ENCODE results near the gene FBXL7. TPM values are rescaled to one million over a fixed set of nuclear protein-coding genes. Genes with fewer than 3 reads are reported as not detected.

The FBXL7 gene
- total RNA-seq, 1 donor from 2014 or later = 4.4 TPM

GRCh38 chr5:15799014-15799413 is 299.0 kb downstream of the FBXL7 start:
- H3K27me3 ChIP-seq (ENCODE audit: control insufficient read depth, insufficient read depth, low read length) = no peaks in the 10 kb centered on the region
- no peak for DNase-seq (ENCODE audit: low read depth)
- no peak for TF ChIP-seq CTCF (IDR thresholded peaks at IDR 0.05; ENCODE audit: insufficient read depth, low read length, poor library complexity, severe bottlenecking)

GRCh38 chr5:15799612-15800011 is 299.6 kb downstream of the FBXL7 start:
- no peak for DNase-seq (ENCODE audit: low read depth)
- TF ChIP-seq CTCF (IDR thresholded peaks at IDR 0.05; ENCODE audit: insufficient read depth, low read length, poor library complexity, severe bottlenecking) = no peak
- Histone ChIP-seq H3K27me3 (ENCODE audit: control insufficient read depth, insufficient read depth, low read length) (no peaks in the 10 kb centered on the region), H3K36me3 (ENCODE audit: control insufficient read depth, insufficient read depth, low read length) (no peaks in the 10 kb centered on the region), H3K4me3 (ENCODE audit: low read depth, low read length) (no peak overlapping the region)

More at GRCh38 chr5:15799014-15799413, 299.0 kb downstream of the FBXL7 start:
- Histone ChIP-seq H3K4me3 (ENCODE audit: low read depth, low read length) (no peak overlapping the region), H3K36me3 (ENCODE audit: control insufficient read depth, insufficient read depth, low read length) (no peaks in the 10 kb centered on the region)

GRCh38 chr5:15803280-15803679 is 303.3 kb downstream of the FBXL7 start:
- Histone ChIP-seq H3K4me3 (ENCODE audit: low read depth, low read length) (no peak overlapping the region), H3K36me3 (ENCODE audit: control insufficient read depth, insufficient read depth, low read length) (no peaks in the 10 kb centered on the region), H3K27me3 (ENCODE audit: control insufficient read depth, insufficient read depth, low read length) (no peaks in the 10 kb centered on the region)
- no peak for DNase-seq (ENCODE audit: low read depth)
- no peak for TF ChIP-seq CTCF (IDR thresholded peaks at IDR 0.05; ENCODE audit: insufficient read depth, low read length, poor library complexity, severe bottlenecking)

- no peak for DNase-seq (ENCODE audit: low read depth)
- no peaks in the 10 kb centered on the region for H3K36me3 ChIP-seq (ENCODE audit: control insufficient read depth, insufficient read depth, low read length)
- no peaks in the 10 kb centered on the region for H3K27me3 ChIP-seq (ENCODE audit: control insufficient read depth, insufficient read depth, low read length)
- no peak for TF ChIP-seq CTCF (IDR thresholded peaks at IDR 0.05; ENCODE audit: insufficient read depth, low read length, poor library complexity, severe bottlenecking)
- H3K4me3 ChIP-seq (ENCODE audit: low read depth, low read length) = no peak overlapping the region
These were observed 306.6 kb downstream of the FBXL7 start for GRCh38 chr5:15806613-15807012.

- Histone ChIP-seq H3K27me3 (ENCODE audit: control insufficient read depth, insufficient read depth, low read length) (no peaks in the 10 kb centered on the region), H3K4me3 (ENCODE audit: low read depth, low read length) (no peak overlapping the region), H3K36me3 (ENCODE audit: control insufficient read depth, insufficient read depth, low read length) (no peaks in the 10 kb centered on the region)
- DNase-seq (ENCODE audit: low read depth) = no peak
- no peak for TF ChIP-seq CTCF (IDR thresholded peaks at IDR 0.05; ENCODE audit: insufficient read depth, low read length, poor library complexity, severe bottlenecking)
These were observed 307.3 kb downstream of the FBXL7 start for GRCh38 chr5:15807248-15807647.

GRCh38 chr5:15807871-15808270 is 307.9 kb downstream of the FBXL7 start:
- Histone ChIP-seq H3K36me3 (ENCODE audit: control insufficient read depth, insufficient read depth, low read length) (no peaks in the 10 kb centered on the region), H3K27me3 (ENCODE audit: control insufficient read depth, insufficient read depth, low read length) (no peaks in the 10 kb centered on the region), H3K4me3 (ENCODE audit: low read depth, low read length) (no peak overlapping the region)
- no peak for TF ChIP-seq CTCF (IDR thresholded peaks at IDR 0.05; ENCODE audit: insufficient read depth, low read length, poor library complexity, severe bottlenecking)
- no peak for DNase-seq (ENCODE audit: low read depth)

Measured in kidney epithelial cell (primary cell).